ENCODE data around the gene RLBP1.
"Not testable (repeated sequence)": the region's sequence is repeated elsewhere in the genome, so short reads cannot be mapped to it uniquely, and the experiment has no call there.

Gene RLBP1

GRCh38 chr15:89221543-89221942 is at the start of gene RLBP1:
RLBP1 (minus strand) TSS chr15:89221579; CDS start chr15:89218975, 2,604 bp downstream.
- no peak for TF ChIP-seq CTCF (conservative IDR thresholded peaks at IDR 0.05; ENCODE audit: control insufficient read depth, insufficient read depth, low read depth, low read length)
- H3K4me3 ChIP-seq (ENCODE audit: control insufficient read depth, low read depth, low read length): no peak within 1 kb of the TSS
- no peak for DNase-seq (ENCODE audit: low read depth)

- not testable (repeated sequence) for H3K4me3 ChIP-seq (ENCODE audit: control insufficient read depth, low read depth, low read length); DNase-seq (ENCODE audit: low read depth)
Observed at GRCh38 chr15:89250142-89250541, 28.8 kb upstream of the RLBP1 start.

- DNase-seq (ENCODE audit: low read depth): no peak
- no peak for TF ChIP-seq CTCF (conservative IDR thresholded peaks at IDR 0.05; ENCODE audit: control insufficient read depth, insufficient read depth, low read depth, low read length)
- H3K4me3 ChIP-seq (ENCODE audit: control insufficient read depth, low read depth, low read length): no peak overlapping the region
Observed at GRCh38 chr15:89248584-89248983, 27.2 kb upstream of the RLBP1 start.

GRCh38 chr15:89247446-89247845 is 26.1 kb upstream of the RLBP1 start:
- no peak for TF ChIP-seq CTCF (conservative IDR thresholded peaks at IDR 0.05; ENCODE audit: control insufficient read depth, insufficient read depth, low read depth, low read length)

GRCh38 chr15:89244574-89244903 is 23.2 kb upstream of the RLBP1 start:
- TF ChIP-seq CTCF (conservative IDR thresholded peaks at IDR 0.05; ENCODE audit: control insufficient read depth, insufficient read depth, low read depth, low read length): no peak
- peak; percentile 12 for DNase-seq (ENCODE audit: low read depth)
- peak overlapping the region; percentile 97 for H3K4me3 ChIP-seq (ENCODE audit: control insufficient read depth, low read depth, low read length)

More at GRCh38 chr15:89247446-89247845, 26.1 kb upstream of the RLBP1 start:
- DNase-seq (ENCODE audit: low read depth): no peak
- H3K4me3 ChIP-seq (ENCODE audit: control insufficient read depth, low read depth, low read length): no peak overlapping the region

- no peak for TF ChIP-seq CTCF (conservative IDR thresholded peaks at IDR 0.05; ENCODE audit: control insufficient read depth, insufficient read depth, low read depth, low read length)
- DNase-seq (ENCODE audit: low read depth): peak; percentile 84
- H3K4me3 ChIP-seq (ENCODE audit: control insufficient read depth, low read depth, low read length): peak within 1 kb of the TSS; percentile 97
Observed at GRCh38 chr15:89243691-89244573, 22.6 kb upstream of the RLBP1 start, which contains the start of gene FANCI. FANCI (plus strand) TSS chr15:89243979; CDS start chr15:89247648, 3,669 bp downstream.

GRCh38 chr15:89243046-89243690 is 21.8 kb upstream of the RLBP1 start:
- TF ChIP-seq CTCF (conservative IDR thresholded peaks at IDR 0.05; ENCODE audit: control insufficient read depth, insufficient read depth, low read depth, low read length): no peak
- peak; percentile 53 for DNase-seq (ENCODE audit: low read depth)
- H3K4me3 ChIP-seq (ENCODE audit: control insufficient read depth, low read depth, low read length): peak overlapping the region; percentile 97

GRCh38 chr15:89239883-89240810 is 18.8 kb upstream of the RLBP1 start:
- H3K4me3 ChIP-seq (ENCODE audit: control insufficient read depth, low read depth, low read length); DNase-seq (ENCODE audit: low read depth): not testable (repeated sequence)
